HG02973 (cell line): ENCODE measurements around the gene ADGRD2.

Experiments used
- ATAC-seq: cut with Tn5 transposase; IDR thresholded peaks from one replicate; pipeline ENCODE4 v1.9.1; 2021; ENCODE audit warnings: moderate library complexity; ENCODE audit not compliant: unreplicated experiment

ADGRD2 gene

GRCh38 chr9:124456341-124457078, 6.3 kb downstream of the ADGRD2 start:
- no peak for ATAC-seq

- ATAC-seq: no peak
These were observed 7.0 kb downstream of the ADGRD2 start for GRCh38 chr9:124457079-124457886.

GRCh38 chr9:124457887-124458431, 7.7 kb downstream of the ADGRD2 start:
- ATAC-seq: no peak

- no peak for ATAC-seq
These were observed 8.2 kb downstream of the ADGRD2 start for GRCh38 chr9:124458441-124458840.

- ATAC-seq: no peak
These were observed 12.5 kb downstream of the ADGRD2 start for GRCh38 chr9:124462739-124463138.

GRCh38 chr9:124465736-124466135, 15.5 kb downstream of the ADGRD2 start:
- no peak for ATAC-seq

- no peak for ATAC-seq
These were observed 17.3 kb downstream of the ADGRD2 start for GRCh38 chr9:124467410-124468060.

GRCh38 chr9:124468061-124468740, 17.9 kb downstream of the ADGRD2 start:
- ATAC-seq: no peak

- ATAC-seq: no peak
These were observed 19.0 kb downstream of the ADGRD2 start for GRCh38 chr9:124469011-124469832.

- no peak for ATAC-seq
These were observed 20.1 kb downstream of the ADGRD2 start for GRCh38 chr9:124470306-124470705.

GRCh38 chr9:124470726-124471125, 20.5 kb downstream of the ADGRD2 start:
- no peak for ATAC-seq

GRCh38 chr9:124471761-124472160, 21.5 kb downstream of the ADGRD2 start:
- no peak for ATAC-seq

GRCh38 chr9:124472770-124473169, 22.5 kb downstream of the ADGRD2 start:
- ATAC-seq: no peak

- no peak for ATAC-seq
These were observed 23.1 kb downstream of the ADGRD2 start for GRCh38 chr9:124473310-124473709.

GRCh38 chr9:124474151-124474550, 23.9 kb downstream of the ADGRD2 start:
- ATAC-seq: no peak

- no peak for ATAC-seq
These were observed 25.1 kb downstream of the ADGRD2 start for GRCh38 chr9:124475158-124475867.

- ATAC-seq: no peak
These were observed 25.8 kb downstream of the ADGRD2 start for GRCh38 chr9:124475868-124476690.

- ATAC-seq: no peak
These were observed 27.0 kb downstream of the ADGRD2 start for GRCh38 chr9:124477211-124477647.
